ENCODE results near the gene HYLS1. TPM values are rescaled to one million over a fixed set of nuclear protein-coding genes. Genes with fewer than 3 reads are reported as not detected.

Gene HYLS1
- total and polyA plus RNA-seq, 9 of the 15 experiments (the other 6 are each of a cell fraction or from before 2014, with no cell fraction given), result 2.7 to 8.2 (median 4.8) TPM

DNA sequence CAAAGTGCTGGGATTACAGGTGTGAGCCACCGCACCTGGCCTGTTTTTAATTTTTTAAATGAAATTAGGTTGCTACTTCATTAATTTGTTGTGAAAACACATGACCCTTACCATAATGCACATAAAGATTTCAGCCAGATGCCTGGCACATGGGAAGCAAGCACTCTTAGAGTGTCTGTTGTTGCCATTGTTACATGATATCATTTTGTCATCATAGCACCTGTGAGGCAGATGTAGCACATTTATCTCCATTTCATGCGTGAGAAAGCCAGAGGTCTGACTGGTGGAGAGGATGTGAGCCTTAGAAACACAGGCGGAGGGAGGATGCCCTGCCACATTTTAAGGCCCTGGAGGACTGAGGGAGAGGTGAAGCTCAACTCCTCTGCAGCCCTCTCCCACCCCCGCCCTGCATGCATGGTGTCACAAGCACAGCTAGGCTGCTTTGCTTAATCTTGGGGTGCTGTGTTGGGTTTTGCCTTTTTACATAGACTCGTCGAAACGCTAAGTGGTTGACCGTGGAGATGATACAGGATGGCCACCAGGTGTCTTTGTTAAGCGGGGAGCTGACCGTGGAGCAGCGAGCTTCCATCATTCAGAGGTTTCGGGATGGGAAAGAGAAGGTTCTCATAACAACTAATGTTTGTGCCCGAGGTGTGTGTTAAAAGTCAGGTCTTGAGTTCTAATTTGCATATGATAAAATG is 30.8 kb downstream of the HYLS1 start:
- H3K9me1 ChIP-seq (ENCODE audit: control insufficient read depth, insufficient read depth, low read length), result no peaks in the 10 kb centered on the region
- no peak overlapping the region for H3K4me3 ChIP-seq
- peaks cover 55 to 58% of the 10 kb centered on the region in 2 experiments for H3K27me3 ChIP-seq (ENCODE audit: control insufficient read depth in 2 of 2, insufficient read depth in 2 of 2, low read length in 2 of 2)
- no TSS peak for BruUV-seq (replicated peaks)
- no peaks in the 10 kb centered on the region for H3K4me1 ChIP-seq (replicated peaks in 1 of 2; ENCODE audit: control insufficient read depth in 2 of 2, insufficient read depth in 2 of 2, low read length in 2 of 2)
- no peak overlapping the region for H2AFZ ChIP-seq (ENCODE audit: low read depth, low read length)
- no peak overlapping the region for H3K9ac ChIP-seq (ENCODE audit: insufficient read depth in 1 of 2, low read depth in 2 of 2, low read length in 2 of 2)
- no peak overlapping the region for H3K27ac ChIP-seq (ENCODE audit: extremely low read depth, low read depth, low read length)
- CTCF ChIA-PET (ENCODE audit: low intra/inter-chr PET ratio), result no interaction called here
- H4K20me1 ChIP-seq (replicated peaks; ENCODE audit: control insufficient read depth, insufficient read depth, low read length), result no peaks in the 10 kb centered on the region; the same call in 1 of the 2 replicates
- no peak for DNase-seq (ENCODE audit: extremely low read depth in 1 of 4, low spot score in 3 of 4)
- intact Hi-C loops (cut with micrococcal nuclease) (no loop called here), in situ Hi-C loops (cut with MboI) (no loop called here)
- H3K9me3 ChIP-seq (replicated peaks; ENCODE audit: control insufficient read depth, insufficient read depth, low read depth, low read length), result no peaks in the 10 kb centered on the region
- H3K4me2 ChIP-seq (ENCODE audit: insufficient read depth, low read length), result no peak overlapping the region
- no peaks in the 10 kb centered on the region for H3K36me3 ChIP-seq (ENCODE audit: control insufficient read depth, insufficient read depth, low read length)
- FAIRE-seq, result no peak
- H3K79me2 ChIP-seq (ENCODE audit: control insufficient read depth, insufficient read depth, low read length), result no peaks in the 10 kb centered on the region
- POLR2A ChIA-PET, result interaction anchor here (1.5 kb wide), 2 partner anchors 14 to 16 kb away, joined by 7 to 9 read pairs; partner anchors contain the start of gene PUS3
- WGBS (ENCODE audit: insufficient coverage, low coverage, missing lambda C conversion rate), result 2% methylated on average over 13 of the region's 13 CpGs
- ATAC-seq, result no peak; the same call in 2 of the 3 replicates
- TF ChIP-seq KAT7 (CRISPR knock-in tag; IDR thresholded peaks at IDR 0.05; ENCODE audit: borderline replicate concordance) (no peak), CTCF (IDR thresholded peaks at IDR 0.05 in 2 of 3, conservative IDR thresholded peaks at IDR 0.05 in 1 of 3; ENCODE audit: insufficient read depth in 2 of 3, low read depth in 1 of 3, low read length in 3 of 3) (peak in 2 of 3 experiments; percentile 15 to 20; a peak in 1 of 6 replicates)

Measured in K562 (cell line).